ENCODE results near the gene PLEKHN1. TPM values are rescaled to one million over a fixed set of nuclear protein-coding genes. Genes with fewer than 3 reads are reported as not detected.
A peak's percentile ranks its signal among the peaks of the same experiment; 100 is the strongest.

PLEKHN1 gene
- total and polyA plus RNA-seq, 2 of the 4 experiments (the other 2 are of a cell fraction), result 0.54 to 2.1 TPM

- Histone ChIP-seq H3K36me3 (ENCODE audit: control insufficient read depth, insufficient read depth, low read length) (peaks cover 2% of the 10 kb centered on the region; the same call in 1 of the 2 replicates), H4K91ac (ENCODE audit: insufficient read depth, low read depth, low read length) (peak overlapping the region; percentile 31), H2AFZ (replicated peaks; ENCODE audit: low read length, poor library complexity) (no peak overlapping the region), H2BK120ac (ENCODE audit: low read depth, low read length) (no peak overlapping the region; the same call in 1 of the 2 replicates), H4K5ac (ENCODE audit: low read depth, low read length) (no peak overlapping the region), H3K4me1 (ENCODE audit: control insufficient read depth, insufficient read depth, low read length) (peaks cover 24% of the 10 kb centered on the region), H3K79me1 (ENCODE audit: low read depth in 1 of 2, low read length in 2 of 2) (peaks cover 4 to 15% of the 10 kb centered on the region in 2 experiments; a peak in 1 of 4 replicates), H3K9ac (ENCODE audit: low read depth, low read length) (no peak overlapping the region), H3K23ac (ENCODE audit: low read depth, low read length) (0 out of 2 replicates have a peak overlapping the region, but pooled peaks have one; percentile 38), H2BK5ac (ENCODE audit: low read depth, low read length, poor library complexity, severe bottlenecking) (no peak overlapping the region), H3K4me3 (ENCODE audit: insufficient read depth, low read depth, low read length) (no peak overlapping the region), H2BK15ac (ENCODE audit: low read depth, low read length) (no peak overlapping the region), H3K27me3 (ENCODE audit: control insufficient read depth, insufficient read depth, low read length) (no peaks in the 10 kb centered on the region; the same call in 1 of the 2 replicates), H3K18ac (ENCODE audit: low read depth, low read length) (no peak overlapping the region), H3K4me2 (ENCODE audit: low read depth, low read length) (0 out of 2 replicates have a peak overlapping the region, but pooled peaks have one; percentile 62), H2BK20ac (ENCODE audit: low read depth, low read length) (no peak overlapping the region; the same call in 1 of the 2 replicates), H3K4ac (ENCODE audit: low read depth, low read length) (peak overlapping the region; percentile 71; the same call in 1 of the 2 replicates), H2AK9ac (replicated peaks; ENCODE audit: low read depth, low read length, poor library complexity) (no peak overlapping the region), H3K9me1 (ENCODE audit: insufficient read depth, low read length) (peaks cover 5% of the 10 kb centered on the region), H3K27ac (ENCODE audit: insufficient read depth, low read length) (no peak overlapping the region), H3K14ac (replicated peaks; ENCODE audit: low read depth, low read length) (0 out of 2 replicates have a peak overlapping the region, but pooled peaks have one; percentile 59), H2AK5ac (ENCODE audit: low read depth, low read length) (peak overlapping the region; percentile 31), H4K8ac (ENCODE audit: low read depth in 2 of 2, low read length in 2 of 2) (peak overlapping the region in 1 of 2 experiments; percentile 36; a peak in 1 of 4 replicates), H3K56ac (ENCODE audit: extremely low read depth, insufficient read depth, low read length) (no peak overlapping the region), H4K20me1 (ENCODE audit: insufficient read depth, low read length) (peaks cover 3% of the 10 kb centered on the region), H3K9me3 (ENCODE audit: control insufficient read depth, insufficient read depth, low read length) (no peaks in the 10 kb centered on the region)
- WGBS, 2 experiments (ENCODE audit: extremely low coverage in 2 of 2, insufficient read length in 1 of 2), result 0% methylated on average over 1 of the region's 13 CpGs; no CpG with 5 or more reads in 1 of the 2 experiments
- no TSS peak for BruUV-seq (replicated peaks)
- DNase-seq, result no peak
- intact Hi-C loops (cut with micrococcal nuclease), result loop anchor here (5.0 kb wide), 1 partner anchor 37 kb away; the partner anchor contains the start of gene NOC2L
- in situ Hi-C loops (cut with MboI; ENCODE audit: low sequenced_read_pairs), result no loop called here
- no peak for ATAC-seq (ENCODE audit: low read depth)
- dilution Hi-C loops (cut with HindIII; ENCODE audit: low sequenced_read_pairs, unreplicated experiment), result no loop called here
- TF ChIP-seq ELK1 (IDR thresholded peaks at IDR 0.05; ENCODE audit: borderline replicate concordance, low read depth, low read length) (no peak), USF2 (IDR thresholded peaks at IDR 0.05; ENCODE audit: low read depth, low read length) (no peak), CTCF (conservative IDR thresholded peaks at IDR 0.05; ENCODE audit: low read depth, low read length) (no peak), POLR2A (IDR thresholded peaks at IDR 0.05; ENCODE audit: low read depth, low read length) (no peak), MAZ (IDR thresholded peaks at IDR 0.05; ENCODE audit: borderline replicate concordance, low read depth, low read length) (no peak), RFX5 (IDR thresholded peaks at IDR 0.05; ENCODE audit: low read depth, low read length) (no peak), NFE2L2 (IDR thresholded peaks at IDR 0.05; ENCODE audit: low read depth, low read length) (no peak), CEBPB (IDR thresholded peaks at IDR 0.05; ENCODE audit: low read depth, low read length) (no peak), BHLHE40 (IDR thresholded peaks at IDR 0.05; ENCODE audit: low read depth, low read length) (no peak), FOS (IDR thresholded peaks at IDR 0.05; ENCODE audit: low read depth, low read length) (no peak), MXI1 (IDR thresholded peaks at IDR 0.05; ENCODE audit: borderline replicate concordance, low read depth, low read length) (no peak), SMC3 (IDR thresholded peaks at IDR 0.05; ENCODE audit: low read depth, low read length) (no peak), RCOR1 (IDR thresholded peaks at IDR 0.05; ENCODE audit: insufficient replicate concordance, low read length) (no peak), CHD1 (IDR thresholded peaks at IDR 0.05; ENCODE audit: low read depth, low read length) (no peak), MAFK (IDR thresholded peaks at IDR 0.05; ENCODE audit: low read depth, low read length) (no peak)
- ChIA-PET CTCF (interaction anchor here (1.1 kb wide), 1 partner anchor 8 kb away, joined by 5 read pairs; no protein-coding TSS in a partner anchor), POLR2A (ENCODE audit: unreplicated experiment) (no interaction called here)
Measured at GRCh38 chr1:920521-920920, 45.8 kb upstream of the PLEKHN1 start.
